Liver (tissue), 9 donors: ENCODE data around the gene LTA4H. TPM values are rescaled to one million over a fixed set of nuclear protein-coding genes. Genes with fewer than 3 reads are reported as not detected.

Experiments used
- DNase-seq: peaks from one replicate; pipeline ENCODE4 v3.0.0-alpha.2; 2017; ENCODE audit warnings: low spot score
- H3K27ac ChIP-seq, 2 donors: one replicate each; pipeline ENCODE4 v1.7.0; 2013; ENCODE audit warnings: inconsistent platforms in 2 of 2, low read length in 2 of 2, control low read depth in 1 of 2, low read depth in 1 of 2, mild to moderate bottlenecking in 1 of 2
- H3K27me3 ChIP-seq, 4 donors: one replicate each; pipeline versions ENCODE4 v1.6.1 to v1.7.0; 2013; ENCODE audit warnings: low read length in 3 of 4, inconsistent platforms in 1 of 4, mild to moderate bottlenecking in 1 of 4, moderate library complexity in 1 of 4; ENCODE audit not compliant: control insufficient read depth in 4 of 4, insufficient read depth in 4 of 4
- H3K36me3 ChIP-seq, 4 donors: one replicate each; pipeline versions ENCODE4 v1.6.1 to v1.7.0; 2013; ENCODE audit warnings: low read length in 3 of 4, mild to moderate bottlenecking in 3 of 4, low read depth in 1 of 4, moderate library complexity in 1 of 4; ENCODE audit not compliant: control insufficient read depth in 4 of 4, insufficient read depth in 3 of 4
- H3K4me1 ChIP-seq, 4 donors: one replicate each; pipeline versions ENCODE4 v1.6.1 to v1.7.0; 2013; ENCODE audit warnings: low read length in 3 of 4, mild to moderate bottlenecking in 3 of 4, moderate library complexity in 1 of 4; ENCODE audit not compliant: control insufficient read depth in 4 of 4, insufficient read depth in 4 of 4
- H3K4me3 ChIP-seq, 3 donors: one replicate each; pipeline versions ENCODE4 v1.6.1 to v1.7.0; 2013; ENCODE audit warnings: low read length in 3 of 3, control low read depth in 1 of 3, low read depth in 1 of 3, mild to moderate bottlenecking in 1 of 3
- H3K9ac ChIP-seq, 2 donors: one replicate each; pipeline ENCODE4 v1.7.0; 2013; ENCODE audit warnings: low read length in 2 of 2, mild to moderate bottlenecking in 2 of 2, moderate library complexity in 2 of 2, control low read depth in 1 of 2, low read depth in 1 of 2
- H3K9me3 ChIP-seq, 4 donors: one replicate each; pipeline versions ENCODE4 v1.6.1 to v1.7.0; 2013; ENCODE audit warnings: low read length in 3 of 4; ENCODE audit not compliant: control insufficient read depth in 4 of 4
- EGR1 ChIP-seq, 2 donors: IDR thresholded peaks; 2 replicates each; pipeline ENCODE4 v1.6.1; 2016 to 2018; ENCODE audit warnings: antibody characterized with exemption in 2 of 2, low read depth in 2 of 2
- FOXA1 ChIP-seq: IDR thresholded peaks from 2 replicates; pipeline ENCODE4 v1.6.1; 2016; ENCODE audit warnings: antibody characterized with exemption
- FOXA2 ChIP-seq: IDR thresholded peaks from 2 replicates; pipeline ENCODE4 v1.6.1; 2016; ENCODE audit warnings: antibody characterized with exemption
- GABPA ChIP-seq, 2 donors: IDR thresholded peaks in 1 of 2; conservative IDR thresholded peaks in 1 of 2; 2 replicates each; pipeline ENCODE4 v1.6.1; 2016; ENCODE audit warnings: antibody characterized with exemption in 2 of 2, mild to moderate bottlenecking in 1 of 2, moderate library complexity in 1 of 2
- HNF4A ChIP-seq, 2 donors: conservative IDR thresholded peaks; 2 replicates each; pipeline ENCODE4 v1.6.1; 2016; ENCODE audit warnings: antibody characterized with exemption in 2 of 2, mild to moderate bottlenecking in 2 of 2
- HNF4G ChIP-seq: IDR thresholded peaks from 2 replicates; pipeline ENCODE4 v1.6.1; 2016; ENCODE audit warnings: antibody characterized with exemption
- JUND ChIP-seq, 2 donors: IDR thresholded peaks; 2 replicates each; pipeline ENCODE4 v1.6.1; 2016; ENCODE audit warnings: antibody characterized with exemption in 2 of 2
- NR2F2 ChIP-seq: IDR thresholded peaks from 2 replicates; pipeline ENCODE4 v1.6.1; 2016; ENCODE audit warnings: antibody characterized with exemption
- RAD21 ChIP-seq, 2 donors: IDR thresholded peaks; 2 replicates each; pipeline ENCODE4 v1.6.1; 2016; ENCODE audit warnings: antibody characterized with exemption in 2 of 2, mild to moderate bottlenecking in 2 of 2
- RXRA ChIP-seq, 2 donors: IDR thresholded peaks; 2 replicates each; pipeline ENCODE4 v1.6.1; 2017 to 2018; ENCODE audit warnings: antibody characterized with exemption in 2 of 2, mild to moderate bottlenecking in 1 of 2
- SP1 ChIP-seq: IDR thresholded peaks from 2 replicates; pipeline ENCODE4 v1.6.1; 2018; ENCODE audit warnings: antibody characterized with exemption, mild to moderate bottlenecking
- TAF1 ChIP-seq: conservative IDR thresholded peaks from 2 replicates; pipeline ENCODE4 v1.6.1; 2016; ENCODE audit warnings: antibody characterized with exemption, mild to moderate bottlenecking
- YY1 ChIP-seq: IDR thresholded peaks from 2 replicates; pipeline ENCODE4 v1.6.1; 2016; ENCODE audit warnings: antibody characterized with exemption, mild to moderate bottlenecking
- WGBS: extraction: QIAGEN DNeasy Blood & Tissue Kit; methylation state at CpG from one replicate; pipeline ENCODE4 v1.1.7; 2013; 5-methylcytosine and 5-hydroxymethylcytosine counted together
- polyA plus RNA-seq, 2 donors: library from polyadenylated mRNA; stranded (reverse) in 1 of 2; unstranded in 1 of 2; fragments of 200-250 nt in 1 of 2; fragments of >200 nt in 1 of 2; fragmentation: Nextera tagmentation in 1 of 2; extraction: Ambion mirVana in 1 of 2; gene quantifications; one replicate each; pipeline versions ENCODE4 v1.2.1 to v1.2.3, GENCODE V29; 2013 to 2015
- total RNA-seq, 2 donors: library from RNA; depleted of rRNA; stranded (reverse); fragments of >200 nt; gene quantifications; one replicate each; pipeline ENCODE4 v1.2.3, GENCODE V29; 2014
- TF ChIP-seq, protein P1 (sequence below): IDR thresholded peaks from 2 replicates; pipeline ENCODE4 v1.6.1; 2016; ENCODE audit warnings: antibody characterized with exemption
- TF ChIP-seq, protein P2 (sequence below): fragments of 150-350 bp; IDR thresholded peaks from 2 replicates; pipeline ENCODE4 v1.5.1; 2017; ENCODE audit warnings: improper control_type of control experiment, low read depth, low read length; ENCODE audit not compliant: missing input control
- TF ChIP-seq, protein P3 (sequence below): IDR thresholded peaks from 2 replicates; pipeline ENCODE4 v1.6.1; 2016; ENCODE audit warnings: antibody characterized with exemption
- TF ChIP-seq, protein P4 (sequence below): IDR thresholded peaks from 2 replicates; pipeline ENCODE4 v1.6.1; 2016; ENCODE audit warnings: antibody characterized with exemption, mild to moderate bottlenecking
- TF ChIP-seq, protein P5 (sequence below): IDR thresholded peaks from 2 replicates; pipeline ENCODE4 v1.6.1; 2016; ENCODE audit warnings: antibody characterized with exemption
- donor health status: healthy.
- donor health status: healthy.
- donor health status: healthy.
- donor health status: healthy.
- donor health status: healthy.

The LTA4H gene
- total and polyA plus RNA-seq, 4 donors: 16.6 to 34.5 (median 20.9) TPM

DNA sequence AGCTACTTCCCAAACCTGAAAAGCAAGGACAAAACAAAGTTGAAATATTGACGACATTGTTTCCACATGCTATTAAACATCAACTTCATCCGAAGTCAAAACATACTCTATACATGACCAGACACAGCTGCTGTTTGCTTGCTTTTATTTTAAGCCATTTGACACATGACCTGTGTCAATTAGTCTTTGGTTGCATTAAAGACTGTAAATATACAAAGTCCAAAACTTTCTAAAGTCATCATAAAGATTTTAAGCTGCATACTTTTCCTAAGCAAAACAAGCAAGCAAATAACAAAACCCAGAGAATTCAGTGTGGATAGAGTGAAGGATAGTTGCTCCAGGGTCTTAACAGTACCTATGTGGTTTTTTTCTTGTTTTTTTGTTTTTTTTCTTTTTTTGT is 61.0 kb downstream of the LTA4H start:
- H3K36me3 ChIP-seq: peaks cover 0 to 30% (median 17%) of the 10 kb centered on the region in 4 donors
- H3K27me3 ChIP-seq: no peaks in the 10 kb centered on the region
- no peak overlapping the region for H3K9ac ChIP-seq
- H3K27ac ChIP-seq: peak overlapping the region in 1 of 2 donors; percentile 6
- no peak overlapping the region for H3K4me3 ChIP-seq
- H3K4me1 ChIP-seq: peaks cover 4 to 49% (median 34%) of the 10 kb centered on the region in 4 donors
- TF ChIP-seq RXRA (IDR thresholded peaks at IDR 0.05): peak in 1 of 2 donors; percentile 5
- TF ChIP-seq HNF4A (conservative IDR thresholded peaks at IDR 0.05): peak; percentile 31 to 33
- no peak for TF ChIP-seq HNF4G
- no peak for DNase-seq
- 19% methylated on average over 2 of the region's 2 CpGs for WGBS
- H3K9me3 ChIP-seq: no peaks in the 10 kb centered on the region

DNA sequence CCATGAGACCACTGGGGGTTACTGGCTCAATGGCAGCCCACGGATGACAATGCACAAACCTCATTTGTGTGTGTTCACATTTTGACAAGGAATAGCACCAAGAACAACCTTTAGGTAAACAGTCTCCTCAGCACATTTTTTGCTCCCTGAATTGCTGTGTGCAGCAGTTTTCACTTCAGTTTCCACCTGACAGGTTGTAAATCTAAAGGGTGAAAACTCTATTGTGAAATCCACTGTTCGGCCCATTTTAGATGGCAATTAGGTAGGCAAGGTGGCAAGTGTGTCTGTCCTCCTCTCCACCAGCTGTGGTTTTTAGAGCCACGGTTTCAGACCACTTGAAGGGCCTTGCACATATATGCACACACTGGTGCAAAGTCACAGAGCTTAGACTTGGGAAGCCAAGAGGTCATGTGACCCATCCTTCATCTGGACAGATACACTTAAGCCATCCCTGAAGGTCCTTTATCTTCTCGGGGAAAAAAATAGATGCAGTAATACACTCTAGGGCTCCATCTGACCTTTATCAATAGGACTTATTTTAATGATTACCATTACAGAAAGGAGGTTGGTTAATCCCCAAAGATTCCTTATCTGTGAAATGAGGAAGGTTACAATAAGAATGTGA is 62.4 kb downstream of the LTA4H start:
- Histone ChIP-seq H3K4me1 (peaks cover 4 to 48% (median 34%) of the 10 kb centered on the region in 4 donors), H3K4me3 (no peak overlapping the region), H3K9ac (no peak overlapping the region), H3K9me3 (no peaks in the 10 kb centered on the region), H3K27me3 (no peaks in the 10 kb centered on the region), H3K27ac (peak overlapping the region in 1 of 2 donors; percentile 8), H3K36me3 (peaks cover 1 to 25% (median 15%) of the 10 kb centered on the region in 4 donors)
- 55% methylated on average over 4 of the region's 4 CpGs for WGBS
- DNase-seq: no peak
- TF ChIP-seq, protein P1, sequence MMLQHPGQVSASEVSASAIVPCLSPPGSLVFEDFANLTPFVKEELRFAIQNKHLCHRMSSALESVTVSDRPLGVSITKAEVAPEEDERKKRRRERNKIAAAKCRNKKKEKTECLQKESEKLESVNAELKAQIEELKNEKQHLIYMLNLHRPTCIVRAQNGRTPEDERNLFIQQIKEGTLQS: no peak
- TF ChIP-seq FOXA2 (no peak), HNF4A (conservative IDR thresholded peaks at IDR 0.05) (no peak), RAD21 (IDR thresholded peaks at IDR 0.05) (no peak), EGR1 (IDR thresholded peaks at IDR 0.05; ENCODE audit: low read depth in 2 of 2) (no peak), GABPA (IDR thresholded peaks at IDR 0.05 in 1 of 2, conservative IDR thresholded peaks at IDR 0.05 in 1 of 2) (no peak), SP1 (no peak), FOXA1 (no peak), TAF1 (no peak), HNF4G (no peak), NR2F2 (no peak), JUND (IDR thresholded peaks at IDR 0.05) (no peak), RXRA (IDR thresholded peaks at IDR 0.05) (no peak), YY1 (no peak)
- TF ChIP-seq, protein P2, sequence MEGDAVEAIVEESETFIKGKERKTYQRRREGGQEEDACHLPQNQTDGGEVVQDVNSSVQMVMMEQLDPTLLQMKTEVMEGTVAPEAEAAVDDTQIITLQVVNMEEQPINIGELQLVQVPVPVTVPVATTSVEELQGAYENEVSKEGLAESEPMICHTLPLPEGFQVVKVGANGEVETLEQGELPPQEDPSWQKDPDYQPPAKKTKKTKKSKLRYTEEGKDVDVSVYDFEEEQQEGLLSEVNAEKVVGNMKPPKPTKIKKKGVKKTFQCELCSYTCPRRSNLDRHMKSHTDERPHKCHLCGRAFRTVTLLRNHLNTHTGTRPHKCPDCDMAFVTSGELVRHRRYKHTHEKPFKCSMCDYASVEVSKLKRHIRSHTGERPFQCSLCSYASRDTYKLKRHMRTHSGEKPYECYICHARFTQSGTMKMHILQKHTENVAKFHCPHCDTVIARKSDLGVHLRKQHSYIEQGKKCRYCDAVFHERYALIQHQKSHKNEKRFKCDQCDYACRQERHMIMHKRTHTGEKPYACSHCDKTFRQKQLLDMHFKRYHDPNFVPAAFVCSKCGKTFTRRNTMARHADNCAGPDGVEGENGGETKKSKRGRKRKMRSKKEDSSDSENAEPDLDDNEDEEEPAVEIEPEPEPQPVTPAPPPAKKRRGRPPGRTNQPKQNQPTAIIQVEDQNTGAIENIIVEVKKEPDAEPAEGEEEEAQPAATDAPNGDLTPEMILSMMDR: no peak
- TF ChIP-seq, protein P3, sequence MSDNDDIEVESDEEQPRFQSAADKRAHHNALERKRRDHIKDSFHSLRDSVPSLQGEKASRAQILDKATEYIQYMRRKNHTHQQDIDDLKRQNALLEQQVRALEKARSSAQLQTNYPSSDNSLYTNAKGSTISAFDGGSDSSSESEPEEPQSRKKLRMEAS: no peak
- TF ChIP-seq, protein P4, sequence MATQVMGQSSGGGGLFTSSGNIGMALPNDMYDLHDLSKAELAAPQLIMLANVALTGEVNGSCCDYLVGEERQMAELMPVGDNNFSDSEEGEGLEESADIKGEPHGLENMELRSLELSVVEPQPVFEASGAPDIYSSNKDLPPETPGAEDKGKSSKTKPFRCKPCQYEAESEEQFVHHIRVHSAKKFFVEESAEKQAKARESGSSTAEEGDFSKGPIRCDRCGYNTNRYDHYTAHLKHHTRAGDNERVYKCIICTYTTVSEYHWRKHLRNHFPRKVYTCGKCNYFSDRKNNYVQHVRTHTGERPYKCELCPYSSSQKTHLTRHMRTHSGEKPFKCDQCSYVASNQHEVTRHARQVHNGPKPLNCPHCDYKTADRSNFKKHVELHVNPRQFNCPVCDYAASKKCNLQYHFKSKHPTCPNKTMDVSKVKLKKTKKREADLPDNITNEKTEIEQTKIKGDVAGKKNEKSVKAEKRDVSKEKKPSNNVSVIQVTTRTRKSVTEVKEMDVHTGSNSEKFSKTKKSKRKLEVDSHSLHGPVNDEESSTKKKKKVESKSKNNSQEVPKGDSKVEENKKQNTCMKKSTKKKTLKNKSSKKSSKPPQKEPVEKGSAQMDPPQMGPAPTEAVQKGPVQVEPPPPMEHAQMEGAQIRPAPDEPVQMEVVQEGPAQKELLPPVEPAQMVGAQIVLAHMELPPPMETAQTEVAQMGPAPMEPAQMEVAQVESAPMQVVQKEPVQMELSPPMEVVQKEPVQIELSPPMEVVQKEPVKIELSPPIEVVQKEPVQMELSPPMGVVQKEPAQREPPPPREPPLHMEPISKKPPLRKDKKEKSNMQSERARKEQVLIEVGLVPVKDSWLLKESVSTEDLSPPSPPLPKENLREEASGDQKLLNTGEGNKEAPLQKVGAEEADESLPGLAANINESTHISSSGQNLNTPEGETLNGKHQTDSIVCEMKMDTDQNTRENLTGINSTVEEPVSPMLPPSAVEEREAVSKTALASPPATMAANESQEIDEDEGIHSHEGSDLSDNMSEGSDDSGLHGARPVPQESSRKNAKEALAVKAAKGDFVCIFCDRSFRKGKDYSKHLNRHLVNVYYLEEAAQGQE: no peak
- TF ChIP-seq, protein P5, sequence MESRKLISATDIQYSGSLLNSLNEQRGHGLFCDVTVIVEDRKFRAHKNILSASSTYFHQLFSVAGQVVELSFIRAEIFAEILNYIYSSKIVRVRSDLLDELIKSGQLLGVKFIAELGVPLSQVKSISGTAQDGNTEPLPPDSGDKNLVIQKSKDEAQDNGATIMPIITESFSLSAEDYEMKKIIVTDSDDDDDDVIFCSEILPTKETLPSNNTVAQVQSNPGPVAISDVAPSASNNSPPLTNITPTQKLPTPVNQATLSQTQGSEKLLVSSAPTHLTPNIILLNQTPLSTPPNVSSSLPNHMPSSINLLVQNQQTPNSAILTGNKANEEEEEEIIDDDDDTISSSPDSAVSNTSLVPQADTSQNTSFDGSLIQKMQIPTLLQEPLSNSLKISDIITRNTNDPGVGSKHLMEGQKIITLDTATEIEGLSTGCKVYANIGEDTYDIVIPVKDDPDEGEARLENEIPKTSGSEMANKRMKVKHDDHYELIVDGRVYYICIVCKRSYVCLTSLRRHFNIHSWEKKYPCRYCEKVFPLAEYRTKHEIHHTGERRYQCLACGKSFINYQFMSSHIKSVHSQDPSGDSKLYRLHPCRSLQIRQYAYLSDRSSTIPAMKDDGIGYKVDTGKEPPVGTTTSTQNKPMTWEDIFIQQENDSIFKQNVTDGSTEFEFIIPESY: no peak
